Measurements from ENCODE around the gene SMYD3.

SMYD3 gene

GRCh38 chr1:246372559-246372958, 134.5 kb downstream of the SMYD3 start:
- no peaks in the 10 kb centered on the region for H3K9me3 ChIP-seq (ENCODE audit: insufficient read depth, low read depth, low read length)
- H3K4me1 ChIP-seq (ENCODE audit: insufficient read depth, low read length, poor library complexity, severe bottlenecking), result no peaks in the 10 kb centered on the region
- no peak overlapping the region for H3K4me3 ChIP-seq (ENCODE audit: low read length, poor library complexity, severe bottlenecking)
- no peak overlapping the region for H3K4me2 ChIP-seq (ENCODE audit: low read depth, low read length, poor library complexity, severe bottlenecking)
- no peak for TF ChIP-seq EZH2phosphoT487 (IDR thresholded peaks at IDR 0.05; ENCODE audit: borderline replicate concordance)
- TF ChIP-seq CTCF (conservative IDR thresholded peaks at IDR 0.05; ENCODE audit: low read length), result no peak
- no peaks in the 10 kb centered on the region for H3K36me3 ChIP-seq (ENCODE audit: insufficient read depth, low read length)
- H3K9ac ChIP-seq (ENCODE audit: low read depth, low read length, poor library complexity, severe bottlenecking), result no peak overlapping the region
- H3K9me2 ChIP-seq (replicated peaks; ENCODE audit: low read depth, low read length), result no peaks in the 10 kb centered on the region
- H2AFZ ChIP-seq (ENCODE audit: low read length), result no peak overlapping the region
- H3K79me2 ChIP-seq (ENCODE audit: insufficient read depth, low read length), result no peaks in the 10 kb centered on the region
- H3K27me3 ChIP-seq (ENCODE audit: insufficient read depth, low read length, poor library complexity, severe bottlenecking), result no peaks in the 10 kb centered on the region
- no peaks in the 10 kb centered on the region for H4K20me1 ChIP-seq (ENCODE audit: insufficient read depth, low read length, poor library complexity, severe bottlenecking)
- H3F3A ChIP-seq (ENCODE audit: low read depth), result no peaks in the 10 kb centered on the region

DNA sequence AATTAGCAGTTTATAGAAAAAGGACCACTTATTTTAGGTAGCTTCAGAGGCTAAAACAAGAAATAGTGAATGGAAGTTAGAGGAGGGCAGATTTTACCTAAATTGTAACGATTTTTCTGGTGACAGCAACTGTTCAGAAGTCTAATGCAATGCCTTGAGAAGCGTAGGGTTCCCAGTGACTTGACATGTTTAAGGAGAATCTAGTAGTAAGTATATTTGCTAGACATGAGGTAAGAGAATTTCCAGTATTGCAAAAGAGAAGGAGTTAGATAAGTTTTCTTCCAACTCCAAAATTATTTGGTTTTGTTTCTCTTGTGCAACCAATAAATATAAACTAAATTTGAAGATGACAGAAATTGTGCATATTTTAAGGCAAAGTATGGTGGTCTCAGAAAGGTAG, 140.0 kb downstream of the SMYD3 start:
- no peaks in the 10 kb centered on the region for H4K20me1 ChIP-seq (ENCODE audit: insufficient read depth, low read length, poor library complexity, severe bottlenecking)
- H3K4me2 ChIP-seq (ENCODE audit: low read depth, low read length, poor library complexity, severe bottlenecking), result no peak overlapping the region
- no peak for TF ChIP-seq CTCF (conservative IDR thresholded peaks at IDR 0.05; ENCODE audit: low read length)
- no peak for TF ChIP-seq EZH2phosphoT487 (IDR thresholded peaks at IDR 0.05; ENCODE audit: borderline replicate concordance)
- H3K9me2 ChIP-seq (replicated peaks; ENCODE audit: low read depth, low read length), result no peaks in the 10 kb centered on the region
- H3F3A ChIP-seq (ENCODE audit: low read depth), result no peaks in the 10 kb centered on the region
- no peak overlapping the region for H3K4me3 ChIP-seq (ENCODE audit: low read length, poor library complexity, severe bottlenecking)
- no peaks in the 10 kb centered on the region for H3K27me3 ChIP-seq (ENCODE audit: insufficient read depth, low read length, poor library complexity, severe bottlenecking)
- H3K9me3 ChIP-seq (ENCODE audit: insufficient read depth, low read depth, low read length), result no peaks in the 10 kb centered on the region
- no peak overlapping the region for H3K9ac ChIP-seq (ENCODE audit: low read depth, low read length, poor library complexity, severe bottlenecking)
- H3K4me1 ChIP-seq (ENCODE audit: insufficient read depth, low read length, poor library complexity, severe bottlenecking), result no peaks in the 10 kb centered on the region
- H3K79me2 ChIP-seq (ENCODE audit: insufficient read depth, low read length), result 0 out of 2 replicates have a peak, but pooled peaks cover 6% of the 10 kb centered on the region
- no peak overlapping the region for H2AFZ ChIP-seq (ENCODE audit: low read length)
- no peaks in the 10 kb centered on the region for H3K36me3 ChIP-seq (ENCODE audit: insufficient read depth, low read length)

DNA sequence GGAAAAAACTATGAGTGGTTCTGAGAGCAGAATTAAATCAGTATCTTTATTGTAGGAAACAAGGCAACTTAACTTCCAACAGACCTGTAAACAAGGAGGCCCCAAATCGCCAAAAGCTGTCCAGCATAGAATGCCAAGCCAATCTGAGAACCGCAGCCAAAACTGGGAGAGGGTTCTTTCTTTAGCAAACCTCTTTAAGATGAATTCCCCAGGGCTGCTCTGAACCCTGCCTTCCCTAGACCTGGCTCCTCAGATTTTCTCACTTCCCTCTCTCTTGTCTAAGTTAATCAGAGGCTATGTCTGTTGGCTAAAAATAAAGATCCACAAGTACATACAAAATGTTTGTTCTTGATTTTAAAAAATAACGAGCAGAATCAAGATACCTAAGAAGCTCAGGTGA, 141.4 kb downstream of the SMYD3 start:
- H3K79me2 ChIP-seq (ENCODE audit: insufficient read depth, low read length), result 0 out of 2 replicates have a peak, but pooled peaks cover 6% of the 10 kb centered on the region
- H3K4me3 ChIP-seq (ENCODE audit: low read length, poor library complexity, severe bottlenecking), result no peak overlapping the region
- no peak overlapping the region for H3K4me2 ChIP-seq (ENCODE audit: low read depth, low read length, poor library complexity, severe bottlenecking)
- H4K20me1 ChIP-seq (ENCODE audit: insufficient read depth, low read length, poor library complexity, severe bottlenecking), result no peaks in the 10 kb centered on the region
- no peaks in the 10 kb centered on the region for H3K4me1 ChIP-seq (ENCODE audit: insufficient read depth, low read length, poor library complexity, severe bottlenecking)
- H3K9me3 ChIP-seq (ENCODE audit: insufficient read depth, low read depth, low read length), result no peaks in the 10 kb centered on the region
- no peaks in the 10 kb centered on the region for H3K36me3 ChIP-seq (ENCODE audit: insufficient read depth, low read length)
- no peak overlapping the region for H2AFZ ChIP-seq (ENCODE audit: low read length)
- no peaks in the 10 kb centered on the region for H3K9me2 ChIP-seq (replicated peaks; ENCODE audit: low read depth, low read length)
- H3K9ac ChIP-seq (ENCODE audit: low read depth, low read length, poor library complexity, severe bottlenecking), result no peak overlapping the region
- H3K27me3 ChIP-seq (ENCODE audit: insufficient read depth, low read length, poor library complexity, severe bottlenecking), result no peaks in the 10 kb centered on the region
- no peaks in the 10 kb centered on the region for H3F3A ChIP-seq (ENCODE audit: low read depth)
- TF ChIP-seq CTCF (conservative IDR thresholded peaks at IDR 0.05; ENCODE audit: low read length) (no peak), EZH2phosphoT487 (IDR thresholded peaks at IDR 0.05; ENCODE audit: borderline replicate concordance) (no peak)

Measured in Loucy (cell line).